ENCODE data around the gene TDP1.
"Not testable (repeated sequence)": the region's sequence is repeated elsewhere in the genome, so short reads cannot be mapped to it uniquely, and the experiment has no call there.

TDP1 gene

DNA sequence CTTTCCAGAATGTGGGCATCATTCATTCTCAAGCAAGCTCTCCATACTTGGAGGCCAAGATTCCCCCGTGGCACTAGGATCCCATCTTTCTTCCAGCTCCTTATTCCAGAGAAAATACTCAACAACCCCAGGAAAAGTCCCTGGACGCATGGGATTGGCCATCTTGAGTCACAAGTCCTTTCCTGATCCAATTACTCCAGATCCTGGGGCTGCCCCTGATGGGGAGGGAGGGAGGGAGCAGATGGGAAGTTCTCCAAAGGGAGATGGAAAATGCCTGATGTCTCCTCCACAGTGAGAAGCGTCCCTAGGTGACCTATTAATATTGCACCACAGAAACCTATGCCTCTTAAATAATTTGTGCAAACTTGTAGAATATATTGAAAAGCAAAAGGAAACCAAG, 93.7 kb downstream of the TDP1 start:
- no peak for DNase-seq (ENCODE audit: low read depth)

DNA sequence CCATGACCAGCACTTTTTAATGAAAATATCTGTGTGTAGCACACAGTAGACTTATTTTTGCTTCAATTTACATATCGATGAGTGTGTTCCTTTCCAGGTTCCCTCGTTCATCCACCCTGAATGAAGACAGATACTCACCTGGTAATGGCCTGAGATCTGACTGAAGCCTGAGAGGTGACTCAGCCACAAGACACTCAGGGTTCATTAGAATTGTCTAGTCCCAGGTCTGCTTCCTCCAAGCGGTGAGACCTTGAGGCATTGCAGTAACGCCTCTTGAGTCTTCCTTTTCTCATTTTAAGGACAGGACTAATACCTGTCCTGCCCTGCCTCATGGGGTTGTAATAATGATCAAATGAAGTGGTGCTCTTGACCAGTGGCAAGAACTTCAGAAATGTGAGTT, 94.5 kb downstream of the TDP1 start:
- no peak for DNase-seq (ENCODE audit: low read depth)

DNA sequence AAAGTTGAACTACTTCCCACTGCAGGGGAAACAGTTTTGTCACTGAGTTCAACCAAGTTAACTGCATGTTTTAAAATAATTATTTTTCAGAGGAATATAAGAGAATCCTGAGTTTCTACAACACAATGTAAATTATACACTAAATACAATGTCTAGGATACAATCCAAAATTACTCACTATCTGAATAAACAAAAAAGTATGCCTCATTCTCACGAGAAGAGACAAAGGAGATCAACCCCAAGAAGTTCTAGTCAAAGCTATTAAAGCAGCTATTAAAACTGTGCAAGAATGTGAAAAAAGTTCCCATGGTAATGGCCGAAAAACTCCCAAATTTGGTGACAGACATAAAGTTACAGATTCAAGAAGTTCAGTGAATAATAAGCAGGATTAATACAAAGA, 97.3 kb downstream of the TDP1 start:
- DNase-seq (ENCODE audit: low read depth) = no peak

DNA sequence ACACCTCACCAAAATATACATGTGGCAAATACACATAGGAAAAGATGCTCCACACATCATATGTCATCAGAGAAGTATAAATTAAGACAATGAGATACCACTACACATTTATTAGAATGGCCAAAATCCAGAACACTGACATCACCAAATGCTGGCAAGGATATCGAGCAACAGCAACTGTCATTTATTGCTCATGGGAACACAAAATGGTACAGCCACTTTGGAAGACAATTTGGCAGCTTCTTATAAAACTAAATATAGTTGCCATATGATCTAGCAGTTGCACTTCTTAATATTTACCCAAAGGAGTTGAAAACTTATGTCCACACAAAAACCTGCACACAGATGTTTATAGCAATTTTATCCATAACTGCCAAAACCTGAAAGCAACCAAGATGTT, 99.1 kb downstream of the TDP1 start:
- DNase-seq (ENCODE audit: low read depth) = no peak

- no peak for DNase-seq (ENCODE audit: low read depth)
Measured at GRCh38 chr14:90056826-90057225, 101.1 kb downstream of the TDP1 start.

DNA sequence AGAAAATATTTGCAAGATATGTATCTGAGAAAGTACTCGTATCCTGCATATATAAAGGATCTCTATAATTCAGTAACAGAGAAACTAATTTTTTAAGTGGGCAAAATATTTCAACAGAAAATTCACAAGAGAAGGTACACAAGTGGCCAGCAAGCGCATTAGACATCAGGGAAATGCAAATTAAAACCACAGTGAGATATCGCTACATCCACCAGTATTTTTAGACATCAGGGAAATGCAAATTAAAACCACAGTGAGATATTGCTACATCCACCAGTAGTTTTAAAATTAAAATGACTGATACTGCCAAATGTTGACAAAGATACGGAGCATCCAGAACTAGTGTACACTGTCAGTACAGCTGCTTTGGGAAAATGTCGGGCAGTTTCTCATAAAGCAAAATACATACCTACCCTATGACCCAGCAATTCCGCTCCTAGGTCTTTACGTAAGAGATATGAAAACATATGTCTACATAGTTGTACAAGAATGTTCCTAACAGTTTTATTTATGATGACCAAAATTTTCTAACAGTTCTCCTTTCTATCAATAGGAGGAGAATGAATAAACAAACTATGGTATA, 103.2 kb downstream of the TDP1 start:
- DNase-seq (ENCODE audit: low read depth) = no peak

- DNase-seq (ENCODE audit: low read depth) = no peak
Measured at GRCh38 chr14:90060312-90060964, 104.7 kb downstream of the TDP1 start.

- no peak for DNase-seq (ENCODE audit: low read depth)
Measured at GRCh38 chr14:90060965-90061684, 105.4 kb downstream of the TDP1 start.

DNA sequence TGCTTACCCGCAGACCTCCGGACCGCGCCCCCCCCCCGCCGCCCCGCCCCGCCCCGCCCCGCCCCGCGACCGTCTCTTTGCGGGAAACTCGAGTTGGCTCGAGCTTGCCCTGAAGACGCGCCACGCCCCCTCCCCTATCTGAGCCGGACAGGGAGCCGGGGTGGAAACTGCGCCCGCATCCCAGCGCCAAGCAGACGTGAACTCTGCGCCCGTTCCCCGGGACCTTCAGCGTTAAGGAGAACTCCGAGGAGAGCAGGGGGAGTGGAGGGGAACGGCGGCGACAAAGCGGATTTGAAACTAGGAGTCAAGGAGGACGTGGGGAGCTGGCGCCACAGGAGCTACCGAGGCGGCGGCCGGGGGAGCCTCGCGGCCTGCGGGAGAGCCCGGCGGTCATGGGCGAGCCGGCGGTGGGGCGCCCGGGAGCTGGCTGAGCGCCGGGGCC, 106.0 kb downstream of the TDP1 start, which contains the start of gene KCNK13:
KCNK13 (plus strand) TSS at position 310 of the 442 bp plus-strand sequence. CDS start 212 bp downstream, outside the sequence.
- DNase-seq (ENCODE audit: low read depth) = no peak

GRCh38 chr14:90062127-90062794, 106.5 kb downstream of the TDP1 start:
- DNase-seq (ENCODE audit: low read depth) = no peak

DNA sequence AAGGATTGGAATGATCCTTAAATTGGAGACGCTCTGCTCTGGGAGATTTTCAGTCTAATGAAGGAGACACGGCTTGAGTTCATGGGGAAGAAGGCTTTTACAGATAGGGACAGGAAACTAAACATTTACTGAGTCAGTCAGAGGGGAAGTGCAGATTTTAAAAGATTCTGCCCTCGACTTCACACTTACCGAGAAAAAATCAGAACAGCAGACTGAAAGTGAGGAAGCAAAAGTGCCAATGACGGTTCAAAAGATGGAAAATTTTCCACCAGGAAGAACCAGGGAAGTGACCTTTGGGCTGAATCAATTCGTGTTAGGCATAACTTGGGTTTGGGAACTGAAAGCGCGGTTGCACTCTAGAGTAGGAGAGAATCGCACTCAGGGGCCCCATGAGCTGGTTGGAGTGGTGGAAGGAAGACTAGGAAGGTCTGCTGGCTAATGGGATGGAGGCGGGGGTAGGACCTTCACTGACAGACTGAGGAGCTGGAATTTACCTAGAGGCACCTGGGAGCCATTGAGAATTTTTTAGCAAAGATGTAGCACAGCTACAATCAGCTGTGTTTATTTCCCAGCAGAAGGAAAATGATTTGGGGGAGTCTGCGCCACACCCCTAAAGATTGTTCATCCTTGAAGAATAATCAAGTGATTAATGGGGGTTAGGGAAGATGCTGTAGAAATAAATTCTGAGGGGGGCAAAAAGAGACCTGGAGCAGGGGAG, 107.3 kb downstream of the TDP1 start:
- DNase-seq (ENCODE audit: low read depth) = no peak

- DNase-seq (ENCODE audit: low read depth) = no peak
Measured at GRCh38 chr14:90072350-90072749, 116.6 kb downstream of the TDP1 start.

DNA sequence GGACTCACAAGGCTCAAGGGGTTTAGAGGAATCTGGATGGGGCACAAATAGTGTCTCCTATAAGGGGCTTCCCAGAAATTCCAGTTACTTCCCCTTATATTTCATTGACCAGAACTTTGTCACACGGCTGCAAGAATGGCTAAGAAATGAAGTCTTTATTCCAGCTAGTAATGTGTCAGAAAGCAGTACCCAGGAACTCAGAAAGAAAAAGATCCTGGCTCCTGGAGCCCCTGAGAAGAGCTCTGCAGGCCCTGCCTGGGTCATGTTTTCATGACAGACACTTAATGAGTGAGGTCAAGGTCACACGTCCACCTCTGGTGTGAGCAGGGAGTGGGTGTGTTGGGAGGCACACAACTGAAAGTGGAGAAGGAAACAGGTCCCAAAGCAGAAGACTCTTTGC, 123.8 kb downstream of the TDP1 start:
- DNase-seq (ENCODE audit: low read depth) = no peak

DNA sequence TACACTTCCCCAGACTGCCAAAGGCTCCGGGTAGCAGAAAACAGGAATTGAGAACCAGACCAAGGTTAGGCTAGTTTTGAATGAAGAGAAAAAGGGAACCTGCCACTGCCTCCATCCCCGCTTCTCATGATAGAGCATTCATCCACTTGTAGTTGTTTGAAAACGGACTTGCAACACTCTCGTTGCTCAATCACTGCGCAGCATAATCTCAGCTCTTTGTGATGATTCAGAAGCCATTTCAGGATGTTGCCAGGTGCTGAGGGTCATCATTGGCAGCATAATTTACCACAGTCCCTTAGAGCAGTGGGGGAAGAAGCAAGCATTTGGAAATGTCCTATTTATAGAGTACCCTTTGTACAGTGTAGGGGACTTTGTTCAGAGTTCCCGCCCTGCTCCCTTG, 131.7 kb downstream of the TDP1 start:
- no peak for DNase-seq (ENCODE audit: low read depth)

DNA sequence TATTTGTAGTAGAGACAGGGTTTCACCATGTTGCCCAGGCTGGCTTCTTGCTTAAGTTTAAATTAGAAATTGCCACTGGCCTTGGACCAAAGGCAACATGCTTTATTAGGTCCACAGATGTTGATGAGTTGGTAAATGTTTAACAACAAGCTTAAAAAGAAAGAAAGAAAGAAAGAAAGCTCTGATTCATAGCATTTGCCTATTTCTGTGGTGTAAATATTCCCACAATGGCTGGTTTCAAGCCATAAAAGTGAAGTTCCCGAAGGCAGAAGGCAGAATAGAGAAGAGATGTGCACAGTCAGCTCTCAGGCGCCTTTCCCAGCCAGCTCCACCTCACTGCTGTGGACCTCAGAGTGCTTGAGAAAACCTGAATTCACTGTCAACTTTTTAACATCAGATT, 132.4 kb downstream of the TDP1 start:
- no peak for DNase-seq (ENCODE audit: low read depth)

GRCh38 chr14:90089486-90089885, 133.8 kb downstream of the TDP1 start:
- DNase-seq (ENCODE audit: low read depth) = not testable (repeated sequence)

DNA sequence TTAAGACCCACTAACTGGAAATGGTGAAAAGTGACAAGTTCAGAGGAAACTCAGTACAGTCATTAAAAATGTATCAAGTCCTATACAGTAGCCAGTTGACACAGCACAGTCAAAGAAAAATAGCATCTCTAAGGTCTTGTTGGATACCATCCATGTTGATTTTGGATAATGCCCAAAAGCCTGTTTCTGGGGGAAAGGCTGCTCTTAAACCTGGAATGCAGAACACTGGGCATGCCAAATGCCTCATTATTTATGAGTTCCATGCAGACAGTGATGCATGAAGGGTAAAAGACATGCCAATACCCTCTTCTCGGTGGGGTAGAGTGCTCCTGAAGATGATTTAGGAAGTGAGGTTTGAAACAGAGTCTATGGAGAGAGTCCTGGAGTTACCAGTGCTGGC, 135.7 kb downstream of the TDP1 start:
- no peak for DNase-seq (ENCODE audit: low read depth)

DNA sequence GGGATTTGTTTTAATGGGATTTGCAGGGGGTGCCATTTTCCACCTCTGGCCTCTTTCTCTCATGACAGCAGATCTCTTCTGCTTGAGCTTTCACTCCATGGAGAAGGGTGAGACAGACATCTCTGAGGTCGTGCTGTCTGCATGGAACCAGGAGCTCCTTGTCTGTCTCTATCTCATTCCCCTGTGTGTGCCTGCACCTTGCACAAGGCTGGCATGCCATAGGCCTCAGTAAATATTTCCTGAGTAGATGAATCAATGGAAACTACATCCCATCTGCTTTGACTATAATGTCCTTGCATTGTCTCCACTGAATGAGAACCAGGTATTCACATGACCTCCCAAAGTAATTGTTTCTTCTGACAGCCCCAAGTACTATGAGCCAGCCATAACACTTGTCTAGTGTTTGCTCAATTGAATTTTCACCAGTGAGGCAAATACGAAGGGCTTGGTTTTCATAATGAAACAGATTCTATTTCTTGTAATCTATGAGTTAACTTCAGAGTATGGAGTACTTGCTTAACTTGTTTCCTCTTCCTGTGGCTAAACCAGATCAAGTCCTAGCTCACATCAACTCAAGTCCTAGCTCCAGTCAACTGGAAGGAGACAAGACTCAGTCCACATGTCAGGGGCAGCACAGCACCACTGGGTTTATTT, 138.3 kb downstream of the TDP1 start:
- no peak for DNase-seq (ENCODE audit: low read depth)

All from CMK (cell line).